OCI-LY3 (cell line): ENCODE measurements around the gene MRPS18A.

Experiments
- EZH2phosphoT487 ChIP-seq: fragments of 200-600 bp; shearing (Covaris generic); IDR thresholded peaks from 2 replicates; pipeline ENCODE4 v1.6.1; 2018; ENCODE audit warnings: antibody characterized with exemption, mixed run types, low read depth
- TF ChIP-seq, protein P1 (sequence below): fragments of 200-600, 300-600 bp; sonication (generic); IDR thresholded peaks from 2 replicates; pipeline ENCODE4 v1.5.1; 2014; ENCODE audit warnings: antibody characterized with exemption, low read length, low read depth

DNA sequence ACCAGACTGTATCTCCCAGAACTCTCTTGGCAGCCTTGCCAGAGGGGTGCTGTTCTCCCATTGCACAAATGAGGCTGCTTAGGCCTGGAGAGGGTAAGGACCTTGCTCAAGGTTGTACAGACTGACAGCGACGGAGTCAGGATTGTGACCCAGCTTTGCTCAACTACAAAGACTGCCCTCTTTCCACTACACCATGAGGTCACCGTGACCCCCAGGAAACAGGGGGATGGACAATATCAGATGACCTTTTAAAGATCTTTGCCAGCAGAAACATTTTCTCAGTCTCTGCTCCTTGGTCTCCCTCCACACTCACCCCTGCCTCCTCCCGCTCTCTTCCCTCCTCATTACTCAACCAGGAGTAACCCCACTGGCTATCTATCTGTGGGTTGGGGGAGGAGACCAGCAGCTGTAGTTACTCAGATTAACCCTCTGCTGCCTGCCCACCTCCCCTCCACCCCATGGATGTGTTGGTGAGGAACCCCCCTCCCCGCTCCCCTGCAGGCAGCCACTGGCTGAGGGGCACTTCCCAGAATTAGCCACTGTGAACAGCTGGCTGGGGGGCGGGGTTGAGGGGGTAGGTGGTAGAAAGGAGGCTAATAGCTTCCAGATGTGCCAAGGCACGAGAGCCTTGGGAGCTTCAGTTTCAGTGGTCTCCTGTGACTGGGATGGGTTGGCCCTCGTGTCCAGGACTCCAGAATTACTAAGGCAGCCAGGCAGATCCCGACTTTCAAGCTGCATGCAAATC lies 26.9 kb upstream of the MRPS18A start:
- TF ChIP-seq, protein P1, sequence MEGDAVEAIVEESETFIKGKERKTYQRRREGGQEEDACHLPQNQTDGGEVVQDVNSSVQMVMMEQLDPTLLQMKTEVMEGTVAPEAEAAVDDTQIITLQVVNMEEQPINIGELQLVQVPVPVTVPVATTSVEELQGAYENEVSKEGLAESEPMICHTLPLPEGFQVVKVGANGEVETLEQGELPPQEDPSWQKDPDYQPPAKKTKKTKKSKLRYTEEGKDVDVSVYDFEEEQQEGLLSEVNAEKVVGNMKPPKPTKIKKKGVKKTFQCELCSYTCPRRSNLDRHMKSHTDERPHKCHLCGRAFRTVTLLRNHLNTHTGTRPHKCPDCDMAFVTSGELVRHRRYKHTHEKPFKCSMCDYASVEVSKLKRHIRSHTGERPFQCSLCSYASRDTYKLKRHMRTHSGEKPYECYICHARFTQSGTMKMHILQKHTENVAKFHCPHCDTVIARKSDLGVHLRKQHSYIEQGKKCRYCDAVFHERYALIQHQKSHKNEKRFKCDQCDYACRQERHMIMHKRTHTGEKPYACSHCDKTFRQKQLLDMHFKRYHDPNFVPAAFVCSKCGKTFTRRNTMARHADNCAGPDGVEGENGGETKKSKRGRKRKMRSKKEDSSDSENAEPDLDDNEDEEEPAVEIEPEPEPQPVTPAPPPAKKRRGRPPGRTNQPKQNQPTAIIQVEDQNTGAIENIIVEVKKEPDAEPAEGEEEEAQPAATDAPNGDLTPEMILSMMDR: 0 out of 2 replicates have a peak, but pooled peaks have one; percentile 3
- no peak; the same call in 1 of the 2 replicates for TF ChIP-seq EZH2phosphoT487
